ENCODE data around the gene KCNMA1.

DNA sequence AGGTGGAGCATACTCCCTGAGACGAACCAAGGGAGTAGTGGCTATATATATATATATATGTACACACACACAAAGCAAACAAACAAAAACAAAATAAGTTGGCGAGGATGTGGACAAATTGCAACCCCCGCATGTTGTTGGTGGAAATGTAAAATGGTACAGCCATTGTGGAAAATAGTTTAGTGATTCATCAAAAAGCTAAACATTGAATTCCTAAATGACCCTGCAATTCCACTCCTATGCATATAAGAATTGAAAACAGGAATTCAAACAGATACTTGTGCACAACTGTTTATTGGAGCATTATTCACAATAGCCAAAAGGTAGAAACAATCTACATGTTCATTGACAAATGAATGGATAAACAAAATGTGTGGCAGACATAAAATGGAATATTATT, 407.9 kb downstream of the KCNMA1 start:
- TF ChIP-seq, protein P1, sequence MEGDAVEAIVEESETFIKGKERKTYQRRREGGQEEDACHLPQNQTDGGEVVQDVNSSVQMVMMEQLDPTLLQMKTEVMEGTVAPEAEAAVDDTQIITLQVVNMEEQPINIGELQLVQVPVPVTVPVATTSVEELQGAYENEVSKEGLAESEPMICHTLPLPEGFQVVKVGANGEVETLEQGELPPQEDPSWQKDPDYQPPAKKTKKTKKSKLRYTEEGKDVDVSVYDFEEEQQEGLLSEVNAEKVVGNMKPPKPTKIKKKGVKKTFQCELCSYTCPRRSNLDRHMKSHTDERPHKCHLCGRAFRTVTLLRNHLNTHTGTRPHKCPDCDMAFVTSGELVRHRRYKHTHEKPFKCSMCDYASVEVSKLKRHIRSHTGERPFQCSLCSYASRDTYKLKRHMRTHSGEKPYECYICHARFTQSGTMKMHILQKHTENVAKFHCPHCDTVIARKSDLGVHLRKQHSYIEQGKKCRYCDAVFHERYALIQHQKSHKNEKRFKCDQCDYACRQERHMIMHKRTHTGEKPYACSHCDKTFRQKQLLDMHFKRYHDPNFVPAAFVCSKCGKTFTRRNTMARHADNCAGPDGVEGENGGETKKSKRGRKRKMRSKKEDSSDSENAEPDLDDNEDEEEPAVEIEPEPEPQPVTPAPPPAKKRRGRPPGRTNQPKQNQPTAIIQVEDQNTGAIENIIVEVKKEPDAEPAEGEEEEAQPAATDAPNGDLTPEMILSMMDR (conservative IDR thresholded peaks at IDR 0.05; ENCODE audit: low read depth, low read length): no peak
- TF ChIP-seq EZH2 (IDR thresholded peaks at IDR 0.05; ENCODE audit: low read length, unreplicated experiment) (no peak), EZH2phosphoT487 (IDR thresholded peaks at IDR 0.05; ENCODE audit: borderline replicate concordance, low read length) (no peak)

Data from PC-3 (cell line).